GM12872 (cell line): Measurements from ENCODE around the gene THSD7B.

Source experiments
- TF ChIP-seq, protein P1 (sequence below): IDR thresholded peaks from 3 replicates; pipeline ENCODE4 v1.5.1; 2011; ENCODE audit warnings: low read depth, mild to moderate bottlenecking, low read length, moderate library complexity; ENCODE audit not compliant: insufficient read depth

THSD7B gene

DNA sequence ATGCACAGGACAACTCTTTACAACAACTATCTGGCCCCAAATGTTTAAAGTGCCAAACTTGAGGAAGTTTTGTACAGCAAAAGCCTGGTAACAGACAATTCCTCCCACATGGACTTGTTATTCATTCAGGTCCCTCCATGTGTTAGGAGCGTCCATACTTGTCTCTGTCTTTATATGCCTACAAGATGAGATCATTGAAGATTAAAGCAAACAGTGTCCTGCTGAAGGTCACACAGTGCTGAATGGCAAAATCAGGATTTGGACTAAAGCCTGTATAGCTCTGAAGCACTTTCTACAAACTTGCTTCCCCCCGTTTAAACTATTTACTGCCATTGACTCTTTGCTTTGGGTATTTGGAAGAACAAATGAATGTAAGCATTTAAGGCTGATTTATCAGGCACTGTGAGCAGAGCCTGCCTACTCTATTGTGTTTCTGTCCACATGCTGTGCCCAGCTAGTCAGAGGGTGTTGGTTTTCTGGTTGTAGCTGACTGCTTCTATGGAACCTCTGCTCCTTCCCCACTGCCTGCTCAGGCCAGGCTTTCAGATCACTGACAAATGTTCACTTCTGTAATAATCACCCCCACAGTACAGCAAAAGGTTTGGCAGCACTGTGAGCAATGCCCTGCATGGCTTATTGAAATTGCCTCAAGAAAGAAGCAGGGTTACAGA, 274.3 kb downstream of the THSD7B start:
- TF ChIP-seq, protein P1, sequence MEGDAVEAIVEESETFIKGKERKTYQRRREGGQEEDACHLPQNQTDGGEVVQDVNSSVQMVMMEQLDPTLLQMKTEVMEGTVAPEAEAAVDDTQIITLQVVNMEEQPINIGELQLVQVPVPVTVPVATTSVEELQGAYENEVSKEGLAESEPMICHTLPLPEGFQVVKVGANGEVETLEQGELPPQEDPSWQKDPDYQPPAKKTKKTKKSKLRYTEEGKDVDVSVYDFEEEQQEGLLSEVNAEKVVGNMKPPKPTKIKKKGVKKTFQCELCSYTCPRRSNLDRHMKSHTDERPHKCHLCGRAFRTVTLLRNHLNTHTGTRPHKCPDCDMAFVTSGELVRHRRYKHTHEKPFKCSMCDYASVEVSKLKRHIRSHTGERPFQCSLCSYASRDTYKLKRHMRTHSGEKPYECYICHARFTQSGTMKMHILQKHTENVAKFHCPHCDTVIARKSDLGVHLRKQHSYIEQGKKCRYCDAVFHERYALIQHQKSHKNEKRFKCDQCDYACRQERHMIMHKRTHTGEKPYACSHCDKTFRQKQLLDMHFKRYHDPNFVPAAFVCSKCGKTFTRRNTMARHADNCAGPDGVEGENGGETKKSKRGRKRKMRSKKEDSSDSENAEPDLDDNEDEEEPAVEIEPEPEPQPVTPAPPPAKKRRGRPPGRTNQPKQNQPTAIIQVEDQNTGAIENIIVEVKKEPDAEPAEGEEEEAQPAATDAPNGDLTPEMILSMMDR: no peak

DNA sequence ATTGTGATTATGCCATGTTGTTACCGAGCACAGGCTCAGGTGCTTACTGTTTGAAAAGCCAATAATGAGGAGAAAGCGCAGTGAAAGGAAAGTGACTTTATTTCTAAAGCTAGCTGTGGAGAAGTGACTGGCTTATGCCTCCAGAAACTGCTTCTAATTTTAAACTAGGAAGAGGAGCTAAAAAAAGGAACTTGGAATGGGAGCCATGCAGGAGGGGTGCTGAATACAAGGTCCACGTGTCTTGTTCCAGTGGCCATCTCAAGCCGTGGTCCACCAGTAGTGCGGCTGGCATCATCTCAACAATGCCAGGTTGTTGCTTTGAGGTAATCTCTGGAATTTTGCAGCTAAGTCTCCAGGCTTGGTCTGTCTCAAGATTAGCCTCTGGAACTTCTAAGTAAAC, 282.0 kb downstream of the THSD7B start:
- TF ChIP-seq, protein P1: no peak

DNA sequence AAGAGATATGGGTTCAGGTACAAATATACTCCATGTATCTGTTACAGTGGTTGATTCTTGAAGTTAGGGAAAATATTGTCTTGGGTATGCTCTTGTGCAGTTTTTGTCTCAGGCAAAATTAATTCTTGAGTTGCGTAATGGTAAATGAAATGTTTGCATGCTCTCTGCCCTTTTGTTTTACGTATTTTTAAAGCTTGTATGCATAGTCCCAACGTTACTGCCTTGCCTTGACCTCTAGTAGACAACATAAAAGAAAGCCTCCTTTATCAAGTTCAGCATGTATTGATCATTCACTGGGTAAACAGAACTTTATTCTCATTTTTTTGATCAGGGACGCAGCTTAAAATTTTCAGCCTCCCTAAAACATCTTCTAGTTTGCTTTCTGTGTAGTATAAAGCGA, 283.1 kb downstream of the THSD7B start:
- TF ChIP-seq, protein P1: no peak

DNA sequence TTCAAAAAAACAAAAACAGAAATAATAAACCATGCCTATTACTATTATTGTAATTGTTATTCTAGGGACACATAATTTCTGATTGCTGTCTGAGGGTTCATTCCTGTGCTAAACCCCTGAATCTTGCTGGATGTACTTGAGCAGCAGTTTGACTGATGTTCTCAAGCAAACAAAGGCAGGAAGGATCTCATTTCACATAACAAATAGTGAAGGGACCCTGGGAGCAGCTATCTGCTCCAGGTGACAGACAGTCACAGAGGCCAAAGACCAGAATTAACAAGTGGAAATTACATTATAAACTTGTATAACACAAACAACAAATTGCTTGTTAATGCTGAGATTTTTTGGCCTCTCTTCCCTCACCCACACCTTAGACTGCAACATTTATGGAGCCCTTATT, 284.2 kb downstream of the THSD7B start:
- TF ChIP-seq, protein P1: no peak

DNA sequence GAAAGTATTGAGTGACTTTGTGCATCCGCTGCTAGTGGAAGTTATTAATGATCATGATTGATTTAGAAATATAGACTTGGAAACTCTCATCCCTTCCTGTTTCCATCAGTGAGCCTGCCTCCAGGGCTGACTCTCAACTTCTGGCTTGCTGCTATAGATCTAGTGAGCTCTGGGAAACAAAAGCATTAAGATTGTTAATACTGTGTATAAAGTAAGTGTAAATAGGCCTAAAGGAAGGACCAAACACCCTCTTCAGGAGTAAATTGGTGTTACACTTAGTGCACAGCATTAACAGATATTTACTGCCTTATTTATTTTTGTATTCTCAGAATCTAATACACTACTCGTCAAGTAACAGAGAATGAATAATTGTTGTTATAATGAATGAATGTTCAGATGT, 285.6 kb downstream of the THSD7B start:
- TF ChIP-seq, protein P1: peak; percentile 19; the same call in 1 of the 3 replicates

DNA sequence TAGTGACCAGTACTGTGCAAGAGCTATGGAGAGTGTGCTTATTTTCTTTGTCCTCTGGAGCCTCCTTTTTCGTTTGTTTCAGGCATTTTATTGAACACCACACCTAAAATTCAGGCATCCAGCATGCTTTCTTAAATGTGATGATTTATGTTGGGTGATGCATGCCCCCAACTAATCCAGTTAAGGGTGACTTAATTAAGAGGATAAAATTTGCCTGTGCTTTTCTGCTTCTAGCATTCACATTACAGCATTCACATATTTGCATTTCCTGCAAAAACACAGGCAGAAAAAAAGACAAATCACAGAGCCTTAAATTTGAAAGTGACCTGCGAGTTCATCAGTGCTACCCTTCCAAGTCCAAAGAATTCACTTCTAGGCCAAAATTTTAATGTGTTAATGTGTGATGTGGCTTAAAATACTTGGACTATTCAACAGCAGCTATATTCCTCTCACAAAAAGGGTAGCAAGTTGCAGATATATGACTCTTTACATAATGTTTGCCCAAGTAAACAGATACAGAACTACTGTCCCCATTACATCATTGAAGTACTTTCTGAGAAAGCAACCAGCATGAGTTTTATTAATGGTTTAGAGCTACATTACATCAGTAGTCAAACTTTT, 286.5 kb downstream of the THSD7B start:
- TF ChIP-seq, protein P1: no peak

DNA sequence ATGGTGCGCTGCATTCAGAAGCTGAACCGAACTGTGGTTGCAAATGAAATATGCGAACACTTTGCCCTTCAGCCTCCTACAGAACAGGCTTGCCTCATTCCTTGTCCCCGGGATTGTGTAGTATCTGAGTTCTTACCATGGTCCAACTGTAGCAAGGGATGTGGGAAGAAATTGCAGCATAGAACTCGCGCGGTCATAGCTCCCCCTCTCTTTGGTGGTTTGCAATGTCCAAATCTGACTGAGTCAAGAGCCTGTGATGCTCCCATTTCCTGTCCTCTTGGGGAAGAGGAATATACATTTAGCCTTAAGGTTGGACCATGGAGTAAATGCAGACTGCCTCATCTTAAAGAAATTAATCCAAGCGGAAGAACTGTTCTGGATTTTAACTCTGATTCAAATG, 291.4 kb downstream of the THSD7B start:
- TF ChIP-seq, protein P1: no peak
